Stimulated activated CD4-positive, alpha-beta T cell treated with anti-CD3 and anti-CD28 coated beads, Interleukin-4, amount 100 ng/mL, for 4 hours (primary cell): Measurements from ENCODE around the gene ZBTB16.
A peak's percentile ranks its signal among the peaks of the same experiment; 100 is the strongest.
"Not testable (repeated sequence)": the region's sequence is repeated elsewhere in the genome, so short reads cannot be mapped to it uniquely, and the experiment has no call there.

Experiments used
- DNase-seq, 2 experiments: peaks; one replicate each; pipeline ENCODE4 v3.0.0-alpha.2; 2020

ZBTB16 gene

DNA sequence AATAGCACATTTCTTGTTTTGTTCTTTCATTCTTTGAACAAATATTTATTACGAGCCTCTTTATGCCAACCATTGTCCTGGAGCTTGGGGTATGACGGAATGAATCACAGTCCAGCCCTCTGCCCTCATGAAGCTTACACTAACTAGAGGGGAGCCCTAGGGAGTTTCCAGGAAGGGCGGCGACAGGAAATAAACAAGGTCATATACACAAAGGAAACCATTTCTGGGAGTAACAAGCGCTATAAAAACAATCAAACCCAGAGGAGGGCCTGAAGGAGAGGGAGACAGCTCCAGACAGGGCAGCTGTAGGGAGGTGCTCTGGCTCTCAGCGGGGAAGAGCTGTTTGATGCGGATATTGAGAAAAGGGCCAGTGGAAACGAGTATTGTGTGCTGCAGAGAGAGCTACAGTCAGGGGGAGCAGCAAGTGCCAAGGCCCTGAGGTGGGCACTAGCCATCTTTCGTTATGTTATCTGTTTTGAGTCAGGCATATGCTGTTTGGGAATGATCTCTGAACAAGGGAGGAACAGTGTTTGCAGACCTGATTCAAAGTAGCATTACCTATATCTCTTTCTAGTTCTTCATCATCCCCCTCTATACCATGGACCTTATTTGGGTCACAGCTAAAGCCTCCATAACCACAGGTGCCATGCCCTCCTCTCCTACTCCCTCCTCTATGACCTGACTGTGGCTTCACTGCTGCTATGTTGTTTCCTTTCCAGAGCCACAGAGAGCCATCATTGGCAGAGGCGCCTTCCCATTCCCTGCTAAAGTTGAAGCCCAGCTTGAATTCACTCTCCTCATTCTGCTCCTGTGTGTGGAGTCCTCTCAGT, 15.3 kb upstream of the ZBTB16 start:
- DNase-seq, result no peak

DNA sequence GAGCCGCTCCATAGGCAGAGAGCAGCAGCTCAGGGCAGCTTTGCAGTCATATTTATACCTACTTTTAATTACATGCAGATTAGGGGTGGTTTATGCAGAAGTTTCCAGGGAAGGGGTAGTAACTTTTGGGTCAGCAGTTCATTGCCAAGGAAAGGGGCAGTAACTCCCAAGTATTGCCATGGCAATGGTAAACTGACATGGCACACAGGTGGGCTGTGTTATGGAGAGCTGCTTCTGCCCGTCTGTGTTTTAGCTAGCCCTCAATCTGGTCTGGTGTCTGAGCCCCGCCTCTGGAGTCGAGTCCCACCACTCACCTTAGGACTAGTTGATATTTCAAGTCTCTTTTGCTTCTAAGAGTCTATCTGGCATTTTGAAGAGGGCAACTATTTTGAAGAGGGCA, 12.2 kb upstream of the ZBTB16 start:
- DNase-seq, result no peak

DNA sequence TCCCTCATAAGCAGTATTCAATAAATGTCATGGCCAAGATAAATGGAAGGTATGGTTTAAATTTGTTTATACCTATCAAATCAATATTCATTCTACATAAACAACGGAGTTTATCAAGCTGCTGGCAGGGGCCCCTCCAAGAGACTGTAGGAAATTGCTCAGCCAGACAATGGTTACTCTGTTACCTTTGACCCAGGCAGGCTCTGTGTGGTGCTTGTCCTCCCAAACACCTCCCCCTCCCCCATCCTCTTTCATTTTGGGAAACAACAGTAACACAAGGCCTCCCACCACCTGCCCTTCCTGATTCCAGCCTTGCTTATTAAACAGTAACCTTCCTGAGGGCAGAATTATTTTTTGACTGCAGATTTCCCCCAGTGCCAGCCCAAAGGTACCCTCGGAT, 10.5 kb upstream of the ZBTB16 start:
- DNase-seq, result no peak

DNA sequence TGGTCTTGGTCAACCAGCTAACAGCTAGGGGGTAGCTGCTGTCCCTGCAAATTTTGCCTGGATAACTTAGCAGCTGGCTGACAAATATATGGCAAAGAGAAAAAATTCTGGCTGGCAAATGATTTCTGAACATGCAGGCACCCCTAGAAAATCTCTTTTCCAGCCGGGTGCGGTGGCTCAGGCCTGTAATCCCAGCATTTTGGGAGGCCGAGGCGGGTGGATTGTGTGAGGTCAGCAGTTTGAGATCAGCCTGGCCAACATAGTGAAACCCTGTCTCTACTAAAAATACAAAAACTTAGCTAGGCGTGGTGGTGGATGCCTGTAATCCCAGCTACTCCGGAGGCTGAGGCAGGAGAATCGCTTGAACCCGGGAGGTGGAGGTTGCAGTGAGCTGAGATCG, 9.7 kb upstream of the ZBTB16 start:
- not testable (repeated sequence) for DNase-seq

DNA sequence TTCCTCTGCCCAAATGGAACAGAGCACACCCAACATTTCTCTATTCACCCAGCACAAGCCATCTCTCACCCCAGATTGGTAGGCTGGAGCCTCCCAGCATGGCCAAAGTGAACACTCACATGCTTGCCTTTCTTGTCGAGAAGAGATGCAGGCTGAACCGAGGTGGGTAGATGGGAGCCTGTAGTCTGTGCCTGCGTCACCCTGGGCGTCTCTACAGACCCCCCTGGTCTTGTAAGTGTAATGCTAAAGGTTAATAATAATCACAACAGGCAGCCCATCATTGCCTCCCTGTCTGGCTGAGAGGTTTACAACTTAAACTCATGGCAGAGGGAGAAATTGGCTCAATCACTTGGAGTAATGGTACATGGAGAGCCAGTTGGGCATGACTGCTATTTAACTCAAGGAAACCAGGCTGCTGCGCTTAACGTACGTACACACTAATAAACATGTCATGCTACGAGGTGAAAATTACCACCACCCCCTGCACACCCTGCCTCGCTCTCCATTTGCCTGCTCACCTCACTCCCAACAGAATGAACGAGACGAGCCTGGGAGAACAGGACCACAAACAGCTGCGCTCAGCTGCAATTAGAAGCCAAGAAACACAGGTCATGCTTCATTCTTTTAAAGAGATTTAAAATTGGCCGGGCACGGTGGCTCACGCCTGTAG, 9.1 kb upstream of the ZBTB16 start:
- DNase-seq, result no peak

DNA sequence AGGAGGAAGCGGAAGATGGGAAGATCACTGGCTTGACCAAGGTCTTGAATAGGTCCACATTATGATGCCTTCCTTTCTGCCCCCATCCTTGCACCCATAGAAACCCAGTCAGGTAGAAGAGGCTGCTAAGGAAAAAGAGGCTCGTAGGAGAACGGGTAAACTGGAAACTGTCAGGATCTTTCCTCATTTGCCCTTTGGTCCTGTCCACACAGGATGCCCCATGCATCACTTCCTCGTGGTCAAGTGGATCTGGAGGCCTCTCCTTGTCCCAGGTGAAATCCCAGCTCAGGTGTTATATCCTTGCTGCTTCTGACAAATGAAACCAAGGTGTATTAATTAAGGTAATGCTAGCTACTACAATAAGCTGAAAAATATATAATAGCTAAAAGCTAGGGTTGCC, 8.0 kb upstream of the ZBTB16 start:
- no peak for DNase-seq

DNA sequence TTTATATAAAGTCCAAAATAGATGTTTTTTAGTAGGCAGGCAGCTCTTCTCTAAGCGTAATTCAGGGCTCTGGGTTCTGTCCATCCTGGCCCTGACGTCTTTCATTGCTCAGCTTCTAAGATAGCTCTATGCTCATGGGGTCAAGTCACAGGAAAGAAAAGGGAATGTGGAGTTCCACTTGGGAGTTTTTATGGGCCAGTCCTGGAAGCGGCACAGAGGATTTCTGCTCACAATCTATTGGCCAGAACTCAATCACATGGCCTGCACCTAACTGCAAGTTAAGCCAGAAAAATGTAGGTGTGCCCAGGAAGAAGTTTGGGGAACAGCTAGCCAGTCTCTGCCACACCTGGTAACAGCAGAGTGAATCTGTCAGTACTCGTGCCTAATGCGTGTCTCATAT, 7.4 kb upstream of the ZBTB16 start:
- no peak for DNase-seq

DNA sequence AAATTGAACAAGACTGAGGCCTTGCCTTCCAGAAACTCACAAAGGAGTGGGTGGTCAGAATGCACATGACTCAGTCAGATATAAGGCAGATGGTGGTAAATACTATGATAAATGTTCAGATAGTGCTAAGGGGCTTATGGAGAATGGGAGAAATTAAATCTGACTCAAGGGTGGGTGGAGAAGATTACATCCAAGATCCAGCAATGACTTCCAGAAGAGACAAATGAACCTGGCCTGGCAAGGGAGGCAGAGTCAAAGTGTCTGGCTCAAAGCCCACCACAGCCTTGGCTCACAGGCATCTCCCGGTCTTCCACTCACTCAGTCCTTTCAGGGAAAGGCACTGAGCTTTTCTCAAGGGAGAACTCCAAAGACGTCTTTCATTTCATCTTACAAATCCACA, 6.1 kb upstream of the ZBTB16 start:
- DNase-seq, result no peak

DNA sequence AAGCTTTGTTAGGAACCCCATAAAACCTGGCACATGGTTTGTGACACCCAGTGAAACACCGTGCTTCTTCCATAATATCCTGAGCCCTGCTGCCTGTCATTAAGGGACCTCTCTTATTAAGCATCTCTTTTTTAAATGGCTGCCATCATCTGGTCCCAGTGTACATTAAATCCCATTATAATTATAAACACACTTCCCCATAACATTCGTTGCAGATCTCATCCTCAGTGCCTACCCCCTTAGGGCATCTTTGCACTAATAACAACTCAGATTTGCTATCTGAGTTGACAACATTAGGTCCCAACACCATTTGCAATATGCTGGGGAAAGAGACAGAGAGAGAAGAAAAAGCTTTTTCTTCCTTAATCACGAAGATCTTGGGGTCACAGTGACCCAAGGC, 4.7 kb upstream of the ZBTB16 start:
- no peak for DNase-seq

DNA sequence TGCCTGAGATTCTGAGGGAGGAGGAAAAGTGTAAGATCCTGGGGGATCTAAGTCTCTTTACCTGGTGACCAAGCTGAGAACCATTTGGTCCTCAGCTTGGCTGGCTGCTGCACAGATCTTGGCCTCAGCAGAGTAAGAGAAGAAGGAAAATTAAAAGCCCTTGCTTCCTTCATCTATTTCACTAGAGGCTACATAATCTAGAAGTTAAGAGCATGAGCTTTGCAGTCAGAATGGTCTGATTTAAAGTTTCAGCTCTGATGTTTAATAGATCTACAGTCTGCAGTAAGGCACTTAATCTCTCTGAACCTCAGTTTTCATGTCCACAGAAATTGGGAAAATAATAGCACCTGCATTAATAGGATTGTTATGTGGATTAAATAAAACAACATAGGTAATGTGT, 3.1 kb upstream of the ZBTB16 start:
- no peak for DNase-seq

DNA sequence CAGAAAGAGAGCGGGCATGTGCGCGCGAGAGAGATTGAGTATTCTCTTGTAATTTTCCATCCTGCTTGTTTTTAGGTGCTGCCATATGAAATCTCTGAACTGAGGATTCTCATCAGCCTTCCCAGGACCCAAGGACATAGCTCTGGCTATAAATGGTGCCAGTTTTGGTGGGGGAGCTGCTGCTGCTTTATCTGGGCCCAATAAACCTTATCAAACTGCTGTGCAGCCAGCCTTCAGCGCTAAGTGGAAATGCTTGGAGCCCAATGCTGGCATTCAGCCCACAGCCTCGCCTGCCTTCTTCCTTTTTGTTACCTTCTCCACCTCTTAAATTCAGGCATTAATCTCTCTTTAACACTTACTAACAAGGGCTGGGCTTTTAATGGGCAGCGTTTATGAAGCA, 2.4 kb upstream of the ZBTB16 start:
- DNase-seq, result no peak

DNA sequence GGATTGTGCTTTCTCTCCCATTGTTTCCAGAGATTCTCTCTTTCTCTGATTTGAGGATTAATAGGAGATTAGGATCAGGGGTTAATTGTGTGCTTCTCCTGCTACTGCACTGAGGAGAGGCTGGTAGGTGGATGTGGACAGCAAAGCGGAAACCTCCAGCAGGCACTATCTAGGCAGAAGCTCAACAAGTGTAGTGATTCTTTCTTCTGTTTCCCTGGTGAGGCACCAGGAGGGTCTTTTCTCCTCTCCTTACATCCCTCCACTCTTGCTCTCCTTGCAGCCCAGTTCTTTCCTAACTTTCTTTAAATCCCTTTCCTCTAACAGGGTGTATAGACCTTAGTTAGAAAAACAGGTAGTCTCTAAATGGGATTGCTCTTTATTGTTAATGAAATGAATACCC, 1.9 kb upstream of the ZBTB16 start:
- no peak for DNase-seq

DNA sequence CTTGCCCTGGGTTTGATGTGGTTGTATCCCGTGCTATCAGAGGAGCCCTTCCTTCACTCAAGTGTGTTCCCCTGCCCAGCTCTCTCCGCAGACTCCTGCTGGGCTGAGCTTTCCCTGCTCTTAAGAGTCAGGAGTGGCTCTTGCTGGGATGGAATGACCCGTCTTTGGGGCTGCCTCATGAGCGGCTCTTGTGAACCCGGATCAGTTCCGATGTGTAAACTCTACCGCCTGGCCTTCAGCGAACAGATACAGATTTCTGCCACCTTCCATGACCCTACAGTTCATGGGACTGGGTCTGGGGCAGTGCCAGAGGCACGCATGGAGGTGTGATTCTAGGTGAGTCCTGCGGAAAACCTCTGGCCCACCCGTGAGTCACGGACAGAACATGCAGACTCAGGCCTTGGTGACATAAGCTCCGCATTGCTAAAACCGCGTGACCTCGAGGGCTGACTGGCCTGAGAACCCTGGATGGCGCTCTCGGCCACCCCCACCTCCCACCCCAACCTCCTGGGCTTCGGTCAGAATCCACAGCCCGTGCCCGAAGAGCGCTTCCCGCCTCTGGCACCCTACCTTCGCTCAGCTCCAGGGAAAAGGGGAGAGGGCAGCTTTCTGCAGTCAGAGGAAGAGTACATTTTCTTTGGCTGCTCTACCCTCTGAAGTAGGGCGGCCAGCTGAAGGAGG, 1.3 kb upstream of the ZBTB16 start:
- DNase-seq, result no peak

DNA sequence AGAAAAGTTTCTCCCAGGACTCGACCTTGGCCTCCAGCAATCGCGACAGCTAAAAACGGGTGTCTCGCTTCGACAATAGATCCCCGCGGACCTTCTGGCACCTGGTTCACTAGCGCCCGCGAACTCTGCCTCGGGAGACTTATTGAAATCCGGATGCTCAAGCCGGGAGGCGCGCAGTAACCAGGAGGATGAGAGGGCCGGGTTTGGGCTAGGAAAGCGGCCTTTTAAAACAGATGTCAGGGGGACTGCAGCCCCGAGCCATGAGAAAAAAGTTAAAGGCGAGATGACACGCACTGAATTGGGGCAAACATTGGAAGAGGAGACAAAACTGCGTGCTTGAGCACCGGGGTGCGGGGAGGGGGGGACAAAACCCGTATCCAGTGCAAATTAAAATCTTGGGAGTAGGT, 637 bp upstream of the ZBTB16 start:
- no peak for DNase-seq

DNA sequence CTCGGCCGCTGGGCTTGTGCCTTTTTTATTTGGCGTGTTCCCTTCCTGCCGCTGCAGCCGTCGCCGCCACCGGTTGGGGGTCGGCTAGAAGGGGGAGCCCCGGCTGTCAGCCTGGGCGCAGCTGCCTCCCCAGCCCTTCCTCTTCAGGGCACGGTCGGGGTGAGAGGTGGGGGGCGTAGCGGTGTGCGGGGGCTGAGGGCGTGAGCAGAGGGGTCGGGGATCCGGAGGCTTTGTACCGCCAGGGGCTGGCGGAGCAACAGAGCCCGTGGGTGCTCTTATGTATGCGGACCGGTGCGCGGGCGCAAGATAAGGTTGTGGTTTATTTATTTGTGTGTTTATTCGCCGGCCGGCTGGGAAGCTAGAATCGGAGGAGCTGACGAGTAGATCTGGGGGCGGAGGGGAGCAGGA, 477 bp downstream of the ZBTB16 start:
- DNase-seq, result peak in 1 of 2 experiments; percentile 26

DNA sequence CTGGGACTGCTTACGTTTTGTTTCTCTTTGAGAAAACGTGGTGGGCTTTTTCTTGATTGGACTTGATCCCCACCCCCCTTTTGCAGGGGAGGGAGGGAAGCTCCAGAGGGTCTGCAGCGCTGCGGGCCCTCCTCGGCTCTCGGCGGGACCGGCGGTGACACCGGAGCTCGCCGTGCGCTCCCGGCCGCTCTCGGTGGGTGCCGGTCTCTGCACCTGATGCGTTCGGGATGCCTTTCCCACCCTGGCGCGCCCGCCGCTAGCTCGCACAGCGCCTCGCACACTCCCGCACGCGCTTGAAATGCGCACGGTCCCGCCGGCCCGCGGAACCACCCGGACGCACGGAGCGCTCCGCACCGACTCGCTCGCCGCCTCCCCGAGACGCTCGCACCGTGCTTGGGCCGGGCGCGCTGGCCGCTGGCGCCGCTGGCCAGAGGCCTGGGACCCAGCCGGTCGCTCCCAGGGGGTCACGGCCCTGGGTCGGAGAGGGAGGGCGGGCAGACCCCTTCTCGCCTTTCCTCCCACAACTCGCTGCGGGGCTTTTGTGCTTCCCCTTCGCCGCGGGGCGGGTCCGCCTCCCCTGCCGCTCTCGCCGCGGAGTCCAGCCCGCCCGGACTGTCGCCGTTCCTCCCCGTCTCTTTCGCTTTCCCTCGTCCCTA, 1.0 kb downstream of the ZBTB16 start:
- DNase-seq, result peak in 1 of 2 experiments; percentile 27

DNA sequence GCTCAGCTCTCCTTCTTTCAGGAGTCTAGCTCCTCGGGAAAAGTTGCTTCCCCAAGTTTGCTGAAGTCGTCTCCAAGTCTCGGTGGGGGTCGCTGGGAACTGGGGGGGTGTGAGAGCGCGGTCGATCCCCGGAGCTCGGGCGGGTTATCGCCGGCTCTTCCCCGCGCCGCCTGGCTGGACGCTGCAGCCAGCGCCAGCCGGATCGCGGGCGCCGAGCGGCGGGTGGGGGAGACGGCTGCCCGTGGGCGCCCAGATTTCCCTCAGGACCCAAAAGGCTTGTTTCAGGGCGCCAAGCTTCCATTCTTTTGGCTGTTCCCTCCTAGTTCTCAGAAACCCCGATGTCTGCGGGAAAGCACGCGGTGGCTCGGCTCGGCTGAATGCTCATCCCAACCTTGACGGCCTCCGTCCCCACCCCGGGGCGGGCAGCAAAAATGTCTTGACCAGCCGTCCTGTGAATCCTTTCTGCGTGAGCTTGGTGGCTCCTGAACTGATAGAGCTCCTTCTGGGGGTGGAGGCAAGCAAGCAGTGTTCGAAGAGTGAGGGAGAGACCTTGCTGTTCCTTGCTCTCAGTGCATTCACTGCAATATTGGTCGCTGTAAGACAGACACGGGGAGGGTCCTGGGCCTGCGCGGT, 1.7 kb downstream of the ZBTB16 start:
- DNase-seq, result no peak

DNA sequence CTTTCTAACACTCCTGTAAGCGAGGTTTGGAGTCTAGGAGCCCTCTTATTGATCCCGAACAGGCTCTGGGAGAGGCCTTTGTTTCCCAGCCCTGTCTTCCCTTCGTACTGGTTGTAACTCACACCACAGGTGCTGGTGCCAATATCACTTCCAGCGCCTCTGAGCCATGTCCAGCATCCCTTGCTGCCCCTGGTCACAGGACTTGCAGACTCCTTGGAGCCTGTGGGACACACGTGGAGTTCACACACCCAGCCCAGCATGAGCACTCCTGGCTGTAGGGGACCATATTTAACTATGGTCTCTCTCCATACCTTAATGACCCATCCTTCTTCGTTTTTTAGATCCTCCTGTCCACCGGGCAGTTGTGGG, 2.2 kb downstream of the ZBTB16 start:
- no peak for DNase-seq

DNA sequence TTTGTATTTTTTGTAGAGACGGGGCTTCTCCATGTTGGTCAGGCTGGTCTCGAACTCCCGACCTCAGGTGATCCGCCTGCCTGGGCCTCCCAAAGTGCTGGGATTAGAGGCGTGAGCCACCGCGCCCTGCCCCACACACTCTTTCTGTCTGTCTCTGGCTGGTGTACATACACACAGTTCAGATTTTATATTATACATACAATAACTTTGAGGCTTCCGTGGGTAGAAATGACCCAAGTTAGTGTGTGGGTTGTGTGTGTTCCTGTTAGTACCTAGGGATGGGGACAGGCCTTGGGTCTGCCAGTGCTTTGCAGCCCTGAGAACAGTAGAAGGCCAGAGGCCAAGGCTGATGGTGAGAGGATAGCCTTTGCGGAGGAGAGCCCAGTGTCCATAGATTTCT, 2.8 kb downstream of the ZBTB16 start:
- no peak for DNase-seq

DNA sequence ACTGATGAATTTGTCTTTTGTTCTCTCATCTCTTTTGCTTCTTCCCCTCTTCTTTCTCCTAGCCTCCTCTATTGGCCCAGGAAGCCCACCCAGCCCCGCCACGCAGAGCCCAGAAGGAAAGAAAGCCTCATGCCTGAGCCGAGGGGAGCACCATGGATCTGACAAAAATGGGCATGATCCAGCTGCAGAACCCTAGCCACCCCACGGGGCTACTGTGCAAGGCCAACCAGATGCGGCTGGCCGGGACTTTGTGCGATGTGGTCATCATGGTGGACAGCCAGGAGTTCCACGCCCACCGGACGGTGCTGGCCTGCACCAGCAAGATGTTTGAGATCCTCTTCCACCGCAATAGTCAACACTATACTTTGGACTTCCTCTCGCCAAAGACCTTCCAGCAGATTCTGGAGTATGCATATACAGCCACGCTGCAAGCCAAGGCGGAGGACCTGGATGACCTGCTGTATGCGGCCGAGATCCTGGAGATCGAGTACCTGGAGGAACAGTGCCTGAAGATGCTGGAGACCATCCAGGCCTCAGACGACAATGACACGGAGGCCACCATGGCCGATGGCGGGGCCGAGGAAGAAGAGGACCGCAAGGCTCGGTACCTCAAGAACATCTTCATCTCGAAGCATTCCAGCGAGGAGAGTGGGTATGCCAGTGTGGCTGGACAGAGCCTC, 3.8 kb downstream of the ZBTB16 start:
- no peak for DNase-seq

DNA sequence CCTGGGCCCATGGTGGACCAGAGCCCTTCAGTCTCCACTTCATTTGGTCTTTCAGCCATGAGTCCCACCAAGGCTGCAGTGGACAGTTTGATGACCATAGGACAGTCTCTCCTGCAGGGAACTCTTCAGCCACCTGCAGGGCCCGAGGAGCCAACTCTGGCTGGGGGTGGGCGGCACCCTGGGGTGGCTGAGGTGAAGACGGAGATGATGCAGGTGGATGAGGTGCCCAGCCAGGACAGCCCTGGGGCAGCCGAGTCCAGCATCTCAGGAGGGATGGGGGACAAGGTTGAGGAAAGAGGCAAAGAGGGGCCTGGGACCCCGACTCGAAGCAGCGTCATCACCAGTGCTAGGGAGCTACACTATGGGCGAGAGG, 4.3 kb downstream of the ZBTB16 start:
- no peak for DNase-seq

DNA sequence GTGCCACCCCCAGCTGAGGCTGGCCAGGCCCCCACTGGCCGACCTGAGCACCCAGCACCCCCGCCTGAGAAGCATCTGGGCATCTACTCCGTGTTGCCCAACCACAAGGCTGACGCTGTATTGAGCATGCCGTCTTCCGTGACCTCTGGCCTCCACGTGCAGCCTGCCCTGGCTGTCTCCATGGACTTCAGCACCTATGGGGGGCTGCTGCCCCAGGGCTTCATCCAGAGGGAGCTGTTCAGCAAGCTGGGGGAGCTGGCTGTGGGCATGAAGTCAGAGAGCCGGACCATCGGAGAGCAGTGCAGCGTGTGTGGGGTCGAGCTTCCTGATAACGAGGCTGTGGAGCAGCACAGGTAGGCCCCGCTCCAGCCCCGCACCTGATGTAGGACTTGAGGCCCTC, 4.7 kb downstream of the ZBTB16 start:
- no peak for DNase-seq

DNA sequence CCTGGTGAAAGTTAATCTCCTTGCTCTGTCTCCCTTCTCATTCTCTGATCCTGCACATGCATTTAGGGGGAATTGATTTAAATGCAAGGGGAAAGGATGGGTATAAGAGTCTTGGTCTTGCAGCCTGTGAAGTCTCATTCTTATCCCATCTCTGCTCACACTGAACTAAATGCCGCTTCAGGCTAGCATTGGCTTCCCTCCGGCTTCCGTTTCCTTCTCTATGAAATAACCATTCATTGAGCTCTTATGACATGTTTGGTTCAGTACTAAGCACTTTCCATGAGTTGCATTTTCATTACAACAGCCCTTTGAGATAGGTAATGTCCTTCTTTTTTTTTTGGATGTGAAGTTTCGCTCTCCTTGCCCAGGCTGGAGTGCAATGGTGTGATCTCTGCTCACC, 5.6 kb downstream of the ZBTB16 start:
- no peak for DNase-seq
